H9 (cell line): ENCODE measurements around the gene C16orf95. TPM values are rescaled to one million over a fixed set of nuclear protein-coding genes. Genes with fewer than 3 reads are reported as not detected.

ENCODE experiments used
- DNase-seq: peaks from one replicate; pipeline ENCODE4 v3.0.0-alpha.2; 2017
- H2AFZ ChIP-seq: one replicate; pipeline ENCODE4 v1.6.1; 2013; ENCODE audit warnings: mild to moderate bottlenecking, low read length, control low read depth, moderate library complexity
- H2AK5ac ChIP-seq: 2 replicates; pipeline ENCODE4 v1.6.1; 2013; ENCODE audit warnings: low read length, control low read depth, mixed read lengths; ENCODE audit not compliant: insufficient read length
- H2BK120ac ChIP-seq: one replicate; pipeline ENCODE4 v1.6.1; 2013; ENCODE audit warnings: low read depth, mild to moderate bottlenecking, low read length, control low read depth, inconsistent platforms; ENCODE audit not compliant: poor library complexity, severe bottlenecking
- H2BK12ac ChIP-seq: 2 replicates; pipeline ENCODE4 v1.6.1; 2013; ENCODE audit warnings: low read length, control low read depth, mixed read lengths, low read depth; ENCODE audit not compliant: insufficient read length
- H2BK15ac ChIP-seq: 2 replicates; pipeline ENCODE4 v1.6.1; 2013; ENCODE audit warnings: low read depth, low read length, control low read depth
- H2BK20ac ChIP-seq: one replicate; pipeline ENCODE4 v1.6.1; 2013; ENCODE audit warnings: low read depth, mild to moderate bottlenecking, low read length, control low read depth, inconsistent platforms; ENCODE audit not compliant: poor library complexity, severe bottlenecking
- H2BK5ac ChIP-seq: 2 replicates; pipeline ENCODE4 v1.6.1; 2013; ENCODE audit warnings: low read length, control low read depth, mixed read lengths; ENCODE audit not compliant: insufficient read length
- H3K14ac ChIP-seq: 2 replicates; pipeline ENCODE4 v1.6.1; 2013; ENCODE audit warnings: low read length, control low read depth; ENCODE audit not compliant: insufficient read depth
- H3K18ac ChIP-seq: 2 replicates; pipeline ENCODE4 v1.6.1; 2013; ENCODE audit warnings: low read depth, mild to moderate bottlenecking, mixed read lengths, low read length, control low read depth; ENCODE audit not compliant: insufficient read length
- H3K23ac ChIP-seq: 2 replicates; pipeline ENCODE4 v1.6.1; 2013; ENCODE audit warnings: low read length, control low read depth, mixed read lengths, low read depth; ENCODE audit not compliant: insufficient read length
- H3K23me2 ChIP-seq: 2 replicates; pipeline ENCODE4 v1.6.1; 2013; ENCODE audit warnings: low read depth, mild to moderate bottlenecking, mixed read lengths, low read length, control low read depth; ENCODE audit not compliant: insufficient read length, poor library complexity, severe bottlenecking
- H3K27ac ChIP-seq: 2 replicates; pipeline ENCODE4 v1.5.1; 2013; ENCODE audit warnings: low read length, control low read depth, mixed read lengths, low read depth; ENCODE audit not compliant: insufficient read length
- H3K27me3 ChIP-seq: 2 replicates; pipeline ENCODE4 v1.6.1; 2013; ENCODE audit warnings: low read length, control low read depth, inconsistent platforms; ENCODE audit not compliant: insufficient read depth
- H3K4ac ChIP-seq: 2 replicates; pipeline ENCODE4 v1.6.1; 2013; ENCODE audit warnings: low read depth, mild to moderate bottlenecking, control low read depth, inconsistent platforms, low read length, moderate library complexity
- H3K4me1 ChIP-seq: 2 replicates; pipeline ENCODE4 v1.6.1; 2013; ENCODE audit warnings: low read length, control low read depth, inconsistent platforms; ENCODE audit not compliant: insufficient read depth
- H3K4me2 ChIP-seq: 2 replicates; pipeline ENCODE4 v1.6.1; 2013; ENCODE audit warnings: low read length, control low read depth, mixed read lengths; ENCODE audit not compliant: insufficient read length, insufficient read depth
- H3K56ac ChIP-seq: 2 replicates; pipeline ENCODE4 v1.6.1; 2013; ENCODE audit warnings: low read depth, mild to moderate bottlenecking, mixed read lengths, low read length, control low read depth; ENCODE audit not compliant: insufficient read length
- H3K79me1 ChIP-seq: 2 replicates; pipeline ENCODE4 v1.6.1; 2013; ENCODE audit warnings: low read depth, mild to moderate bottlenecking, moderate library complexity, low read length, control low read depth, inconsistent platforms; ENCODE audit not compliant: insufficient read depth, poor library complexity, severe bottlenecking
- H3K79me2 ChIP-seq: 2 replicates; pipeline ENCODE4 v1.6.1; 2013; ENCODE audit warnings: low read length, control low read depth, inconsistent platforms; ENCODE audit not compliant: insufficient read depth
- H3K9ac ChIP-seq: 2 replicates; pipeline ENCODE4 v1.6.1; 2013; ENCODE audit warnings: low read length, control low read depth, mixed read lengths; ENCODE audit not compliant: insufficient read length; ENCODE audit errors: extremely low read depth
- H3K9me3 ChIP-seq: one replicate; pipeline ENCODE4 v1.6.1; 2013; ENCODE audit warnings: low read depth, low read length, inconsistent platforms; ENCODE audit not compliant: control insufficient read depth
- H3T11ph ChIP-seq: one replicate; pipeline ENCODE4 v1.6.1; 2013; ENCODE audit warnings: mild to moderate bottlenecking, low read length, control low read depth, inconsistent platforms
- H4K20me1 ChIP-seq: one replicate; pipeline ENCODE4 v1.6.1; 2013; ENCODE audit not compliant: control insufficient read depth, insufficient read length, insufficient read depth
- H4K5ac ChIP-seq: 2 replicates; pipeline ENCODE4 v1.6.1; 2013; ENCODE audit warnings: low read depth, mild to moderate bottlenecking, mixed read lengths, low read length, control low read depth; ENCODE audit not compliant: insufficient read length
- H4K8ac ChIP-seq: replicated peaks from 2 replicates; pipeline ENCODE4 v1.6.1; 2013; ENCODE audit warnings: low read length, control low read depth, mixed read lengths, low read depth; ENCODE audit not compliant: insufficient read length
- H4K91ac ChIP-seq: 2 replicates; pipeline ENCODE4 v1.6.1; 2013; ENCODE audit warnings: low read depth, mild to moderate bottlenecking, moderate library complexity, mixed read lengths, low read length, control low read depth; ENCODE audit not compliant: insufficient read length
- H3K27ac Mint-ChIP-seq, 3 experiments: 2 replicates in 2 of 3; 3 replicates in 1 of 3; pipeline ENCODE4 v1.8.0; 2020 to 2021; ENCODE audit warnings: mixed read lengths in 3 of 3, mild to moderate bottlenecking in 1 of 3, moderate library complexity in 1 of 3
- H3K27me3 Mint-ChIP-seq: 2 replicates; pipeline ENCODE4 v1.8.0; 2021; ENCODE audit warnings: low read depth, mild to moderate bottlenecking, moderate library complexity, mixed read lengths
- H3K36me3 Mint-ChIP-seq, 3 experiments: 2 replicates in 2 of 3; 3 replicates in 1 of 3; pipeline ENCODE4 v1.8.0; 2020 to 2021; ENCODE audit warnings: low read depth in 3 of 3, mixed read lengths in 3 of 3; ENCODE audit not compliant: insufficient read depth in 1 of 3
- H3K4me1 Mint-ChIP-seq, 2 experiments: 2 replicates each; pipeline ENCODE4 v1.8.0; 2020; ENCODE audit warnings: mixed read lengths in 2 of 2
- H3K4me3 Mint-ChIP-seq, 2 experiments: 2 replicates in 1 of 2; 3 replicates in 1 of 2; pipeline ENCODE4 v1.8.0; 2020 to 2021; ENCODE audit warnings: mild to moderate bottlenecking in 2 of 2, mixed read lengths in 2 of 2, moderate library complexity in 1 of 2
- H3K9me3 Mint-ChIP-seq, 2 experiments: 2 replicates in 1 of 2; 3 replicates in 1 of 2; pipeline ENCODE4 v1.8.0; 2020; ENCODE audit warnings: mild to moderate bottlenecking in 2 of 2, mixed read lengths in 2 of 2, moderate library complexity in 1 of 2
- CTCF ChIP-seq: fragments of 200-600 bp; sonication (generic); conservative IDR thresholded peaks from 3 replicates; pipeline ENCODE4 v1.8.0; 2021; ENCODE audit warnings: antibody characterized with exemption, mild to moderate bottlenecking
- WGBS: extraction: QIAGEN DNeasy Blood & Tissue Kit; methylation state at CpG from one replicate; pipeline ENCODE4 v1.1.7; 2013; ENCODE audit warnings: missing lambda C conversion rate, low lambda C conversion rate, mixed read lengths; ENCODE audit not compliant: insufficient read length; ENCODE audit errors: extremely low coverage; 5-methylcytosine and 5-hydroxymethylcytosine counted together
- total RNA-seq: library from RNA; stranded (reverse); gene quantifications from 2 replicates; pipeline ENCODE4 v1.2.1, GENCODE V29; 2021

C16orf95 gene
- total RNA-seq, 1 experiment from 2014 or later = 5.6 TPM

DNA sequence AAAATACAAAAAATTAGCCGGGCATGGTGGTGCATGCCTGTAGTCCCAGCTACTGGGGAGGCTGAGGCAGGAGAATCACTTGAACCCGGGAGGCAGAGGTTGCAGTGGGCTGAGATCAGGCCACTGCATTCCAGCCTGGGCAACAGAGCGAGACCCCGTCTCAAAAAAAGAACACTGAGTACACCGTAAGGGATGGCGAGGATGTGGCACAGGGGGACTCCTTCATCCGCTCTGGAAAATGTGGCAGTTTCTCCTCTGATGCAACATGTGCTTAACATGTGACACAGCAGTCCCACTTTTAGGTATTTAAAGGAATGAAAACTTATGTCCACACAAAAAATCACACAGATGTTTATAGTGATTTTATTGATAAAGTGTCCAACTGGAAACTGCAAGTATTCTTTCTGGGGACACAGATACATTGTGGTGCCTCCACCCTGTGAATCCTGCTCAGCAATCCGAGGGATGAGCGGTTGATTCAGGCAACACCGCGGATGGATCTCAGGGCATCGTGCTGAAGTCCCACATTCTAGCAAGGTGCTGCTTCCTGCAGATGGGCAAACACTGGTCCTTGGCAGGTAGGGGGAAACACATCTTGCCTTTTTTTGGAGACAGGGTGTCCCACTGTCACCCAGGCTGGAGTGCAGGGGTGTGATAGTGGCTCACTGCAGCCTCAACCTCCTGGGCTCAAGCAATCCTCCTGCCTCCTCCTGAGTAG lies 3.5 kb upstream of the C16orf95 start:
- Histone ChIP-seq H4K5ac (no peak overlapping the region), H3K23me2 (peaks cover 11% of the 10 kb centered on the region), H4K8ac (no peak overlapping the region), H2BK5ac (no peak overlapping the region), H3K4me2 (no peak overlapping the region), H3K4ac (no peak overlapping the region), H3K14ac (no peak overlapping the region), H3K9ac (no peak overlapping the region), H3K27me3 (no peaks in the 10 kb centered on the region), H2BK120ac (no peak overlapping the region), H3K9me3 (no peaks in the 10 kb centered on the region), H3K23ac (no peak overlapping the region), H3T11ph (no peak overlapping the region), H2AK5ac (no peak overlapping the region), H4K20me1 (no peaks in the 10 kb centered on the region), H2BK12ac (no peak overlapping the region), H2BK15ac (no peak overlapping the region), H3K27ac (no peak overlapping the region), H2AFZ (no peak overlapping the region), H4K91ac (no peak overlapping the region), H3K79me1 (no peaks in the 10 kb centered on the region), H3K18ac (no peak overlapping the region), H2BK20ac (no peak overlapping the region), H3K56ac (no peak overlapping the region), H3K4me1 (no peaks in the 10 kb centered on the region), H3K79me2 (peaks cover 7% of the 10 kb centered on the region; the same call in 1 of the 2 replicates)
- no CpG with 5 or more reads among the region's 12 CpGs for WGBS
- no peak for DNase-seq
- Mint-ChIP-seq H3K9me3 (no peaks in the 10 kb centered on the region), H3K4me1 (peaks cover 7 to 11% of the 10 kb centered on the region in 2 experiments), H3K27me3 (no peaks in the 10 kb centered on the region), H3K4me3 (no peak overlapping the region), H3K36me3 (peaks cover 0 to 10% (median 3%) of the 10 kb centered on the region in 3 experiments; a peak in 2 of 7 replicates), H3K27ac (no peak overlapping the region)
- TF ChIP-seq CTCF = no peak
